ENCODE results near the gene DCC.

Gene DCC

GRCh38 chr18:52869349-52869923, 529.4 kb downstream of the DCC start:
- Mint-ChIP-seq H3K4me3 (no peak overlapping the region), H3K36me3 (ENCODE audit: low read depth) (no peaks in the 10 kb centered on the region), H3K27me3 (ENCODE audit: low read depth, poor library complexity) (no peaks in the 10 kb centered on the region), H3K4me1 (no peaks in the 10 kb centered on the region), H3K27ac (no peak overlapping the region), H3K9me3 (peaks cover 9% of the 10 kb centered on the region)
- no peak for DNase-seq
- TF ChIP-seq CTCF (IDR thresholded peaks at IDR 0.05), result no peak

GRCh38 chr18:52869942-52870907, 530.2 kb downstream of the DCC start:
- H3K9me3 Mint-ChIP-seq, result peaks cover 8% of the 10 kb centered on the region
- no peak overlapping the region for H3K4me3 Mint-ChIP-seq
- H3K4me1 Mint-ChIP-seq, result no peaks in the 10 kb centered on the region
- TF ChIP-seq CTCF (IDR thresholded peaks at IDR 0.05), result peak; percentile 16
- peak; percentile 5 for DNase-seq
- H3K27ac Mint-ChIP-seq, result no peak overlapping the region
- no peaks in the 10 kb centered on the region for H3K36me3 Mint-ChIP-seq (ENCODE audit: low read depth)
- no peaks in the 10 kb centered on the region for H3K27me3 Mint-ChIP-seq (ENCODE audit: low read depth, poor library complexity)

DNA sequence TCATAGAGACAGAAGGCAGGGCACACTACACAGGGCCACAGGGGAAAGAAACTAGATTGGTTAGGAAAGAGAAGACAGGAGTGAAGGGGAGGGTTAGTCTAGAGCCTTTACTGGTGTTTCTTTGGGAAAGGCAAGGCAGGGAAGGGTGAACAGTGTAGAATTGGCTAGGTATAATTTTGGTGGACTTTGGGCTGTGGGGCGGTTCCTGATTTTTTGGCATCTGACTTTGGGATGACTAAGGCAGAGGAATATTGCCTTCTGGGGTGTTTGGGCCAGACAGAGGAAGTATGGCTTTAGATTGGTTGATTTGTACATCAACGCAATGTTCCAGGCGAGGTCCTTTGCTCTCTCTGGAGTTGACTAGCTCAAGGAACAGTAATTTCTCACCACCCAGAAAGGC, 534.8 kb downstream of the DCC start:
- no peak for DNase-seq
- Mint-ChIP-seq H3K27ac (no peak overlapping the region), H3K9me3 (no peaks in the 10 kb centered on the region), H3K36me3 (ENCODE audit: low read depth) (no peaks in the 10 kb centered on the region), H3K27me3 (ENCODE audit: low read depth, poor library complexity) (no peaks in the 10 kb centered on the region), H3K4me1 (no peaks in the 10 kb centered on the region), H3K4me3 (no peak overlapping the region)
- TF ChIP-seq CTCF (IDR thresholded peaks at IDR 0.05), result no peak

DNA sequence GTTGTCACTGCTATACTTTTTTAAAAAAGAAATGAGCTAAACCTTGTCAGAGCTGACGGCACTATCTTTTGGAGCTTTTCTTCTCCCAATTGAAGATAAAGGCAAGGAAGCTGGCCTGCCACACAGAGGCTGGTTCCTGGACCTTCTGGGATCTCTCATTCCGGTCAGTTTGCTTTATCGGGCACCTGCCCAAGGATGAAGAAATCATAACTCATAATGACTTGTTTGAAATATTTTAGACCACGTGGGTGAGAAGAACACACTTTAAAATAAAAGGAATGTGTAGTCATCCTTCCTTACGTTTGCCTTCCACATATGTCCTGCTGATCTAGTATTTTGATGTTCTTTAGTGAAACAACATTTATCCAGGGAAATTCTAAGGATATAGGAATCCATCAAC, 535.7 kb downstream of the DCC start:
- DNase-seq, result no peak
- Mint-ChIP-seq H3K9me3 (peaks cover 6% of the 10 kb centered on the region), H3K36me3 (ENCODE audit: low read depth) (no peaks in the 10 kb centered on the region), H3K27me3 (ENCODE audit: low read depth, poor library complexity) (no peaks in the 10 kb centered on the region), H3K4me1 (no peaks in the 10 kb centered on the region), H3K27ac (no peak overlapping the region), H3K4me3 (no peak overlapping the region)
- no peak for TF ChIP-seq CTCF (IDR thresholded peaks at IDR 0.05)

DNA sequence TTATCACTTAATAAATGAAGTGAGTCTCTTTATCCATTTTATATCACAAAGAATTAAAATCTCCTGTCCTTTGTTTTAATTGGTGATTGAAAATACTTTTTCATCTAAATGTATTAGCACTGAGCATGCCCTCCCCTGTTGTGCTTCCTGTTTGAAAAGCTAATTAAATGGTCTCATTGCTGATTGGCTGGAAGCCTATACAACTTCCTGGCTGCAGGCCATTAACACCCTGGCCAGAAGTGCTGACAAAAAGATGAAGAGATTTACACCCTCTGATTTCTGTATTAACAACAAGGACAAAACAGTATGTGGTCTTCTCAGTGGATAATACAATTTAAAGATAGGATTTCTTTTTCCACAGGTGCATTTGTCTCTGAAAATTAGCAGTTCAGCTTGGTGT, 548.0 kb downstream of the DCC start:
- H3K9me3 Mint-ChIP-seq, result peaks cover 6% of the 10 kb centered on the region
- H3K4me3 Mint-ChIP-seq, result no peak overlapping the region
- no peak for TF ChIP-seq CTCF (IDR thresholded peaks at IDR 0.05)
- H3K36me3 Mint-ChIP-seq (ENCODE audit: low read depth), result no peaks in the 10 kb centered on the region
- DNase-seq, result no peak
- H3K4me1 Mint-ChIP-seq, result no peaks in the 10 kb centered on the region
- H3K27ac Mint-ChIP-seq, result no peak overlapping the region
- H3K27me3 Mint-ChIP-seq (ENCODE audit: low read depth, poor library complexity), result peaks cover 2% of the 10 kb centered on the region

All from nephron progenitor cell (in vitro differentiated cells).